ENCODE results near the gene SH3PXD2A.

The SH3PXD2A gene

DNA sequence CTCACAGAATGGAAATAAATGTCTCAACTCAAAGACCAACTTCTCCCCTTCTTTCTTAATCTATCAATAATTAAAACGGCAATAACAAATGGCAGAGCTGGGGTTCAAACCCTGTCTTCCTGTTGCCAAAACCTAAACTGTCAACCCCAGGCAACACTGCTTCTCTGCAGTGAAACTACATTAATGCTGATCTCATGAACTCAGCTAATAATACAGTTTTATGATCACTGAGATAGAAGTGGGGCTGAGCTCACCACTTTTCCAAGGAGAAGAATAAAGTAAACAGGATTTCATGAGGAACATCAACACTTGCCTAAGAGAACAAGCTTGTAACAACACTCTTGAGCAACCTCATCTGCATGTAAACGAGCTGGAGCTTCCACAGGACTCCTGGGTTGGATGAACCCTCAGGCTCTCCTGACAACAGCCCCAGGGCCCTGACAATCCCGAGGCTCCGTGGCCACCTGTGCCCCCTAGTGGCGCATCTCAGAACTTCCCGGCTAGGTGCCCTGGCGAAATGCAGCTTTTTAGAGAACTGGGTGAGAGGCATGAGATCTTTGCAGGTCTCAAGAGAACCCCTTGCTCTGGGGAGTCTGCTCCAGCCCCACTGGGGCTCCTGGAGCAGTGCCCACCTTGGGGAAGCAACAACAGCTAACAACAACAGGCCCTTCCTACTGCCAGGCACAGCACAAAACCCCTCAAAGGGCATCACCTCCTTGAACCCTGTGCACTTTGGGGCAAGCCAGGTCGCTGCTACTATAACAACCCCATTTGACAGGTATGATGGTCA lies 169.3 kb downstream of the SH3PXD2A start:
- no peak overlapping the region for H3K4me3 ChIP-seq (ENCODE audit: low read length)
- TF ChIP-seq, protein P1, sequence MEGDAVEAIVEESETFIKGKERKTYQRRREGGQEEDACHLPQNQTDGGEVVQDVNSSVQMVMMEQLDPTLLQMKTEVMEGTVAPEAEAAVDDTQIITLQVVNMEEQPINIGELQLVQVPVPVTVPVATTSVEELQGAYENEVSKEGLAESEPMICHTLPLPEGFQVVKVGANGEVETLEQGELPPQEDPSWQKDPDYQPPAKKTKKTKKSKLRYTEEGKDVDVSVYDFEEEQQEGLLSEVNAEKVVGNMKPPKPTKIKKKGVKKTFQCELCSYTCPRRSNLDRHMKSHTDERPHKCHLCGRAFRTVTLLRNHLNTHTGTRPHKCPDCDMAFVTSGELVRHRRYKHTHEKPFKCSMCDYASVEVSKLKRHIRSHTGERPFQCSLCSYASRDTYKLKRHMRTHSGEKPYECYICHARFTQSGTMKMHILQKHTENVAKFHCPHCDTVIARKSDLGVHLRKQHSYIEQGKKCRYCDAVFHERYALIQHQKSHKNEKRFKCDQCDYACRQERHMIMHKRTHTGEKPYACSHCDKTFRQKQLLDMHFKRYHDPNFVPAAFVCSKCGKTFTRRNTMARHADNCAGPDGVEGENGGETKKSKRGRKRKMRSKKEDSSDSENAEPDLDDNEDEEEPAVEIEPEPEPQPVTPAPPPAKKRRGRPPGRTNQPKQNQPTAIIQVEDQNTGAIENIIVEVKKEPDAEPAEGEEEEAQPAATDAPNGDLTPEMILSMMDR (conservative IDR thresholded peaks at IDR 0.05; ENCODE audit: low read depth, low read length) = peak; percentile 98
- no peak for DNase-seq (ENCODE audit: low read depth)

DNA sequence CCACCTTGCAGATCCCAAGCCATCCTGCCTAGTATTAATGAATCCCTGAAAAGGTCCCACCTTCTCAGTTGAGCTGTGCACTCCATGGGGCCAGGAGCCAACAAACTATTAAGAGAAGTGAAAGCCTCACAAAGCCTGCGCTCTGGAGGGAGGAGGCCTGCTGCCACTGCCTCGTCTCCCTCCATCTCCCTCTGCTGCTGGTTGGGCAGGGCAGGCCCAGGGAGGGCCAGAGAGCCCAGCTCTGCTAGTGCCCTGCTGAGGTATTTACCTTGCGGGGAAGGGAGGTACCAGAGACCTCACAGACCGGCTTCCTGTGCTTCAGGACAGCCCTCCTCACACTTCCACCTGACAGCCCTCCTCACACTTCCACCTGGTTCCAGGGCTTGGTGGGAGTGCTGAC lies 171.5 kb downstream of the SH3PXD2A start:
- no peak overlapping the region for H3K4me3 ChIP-seq (ENCODE audit: low read length)
- no peak for DNase-seq (ENCODE audit: low read depth)
- TF ChIP-seq, protein P1 (conservative IDR thresholded peaks at IDR 0.05; ENCODE audit: low read depth, low read length) = no peak

DNA sequence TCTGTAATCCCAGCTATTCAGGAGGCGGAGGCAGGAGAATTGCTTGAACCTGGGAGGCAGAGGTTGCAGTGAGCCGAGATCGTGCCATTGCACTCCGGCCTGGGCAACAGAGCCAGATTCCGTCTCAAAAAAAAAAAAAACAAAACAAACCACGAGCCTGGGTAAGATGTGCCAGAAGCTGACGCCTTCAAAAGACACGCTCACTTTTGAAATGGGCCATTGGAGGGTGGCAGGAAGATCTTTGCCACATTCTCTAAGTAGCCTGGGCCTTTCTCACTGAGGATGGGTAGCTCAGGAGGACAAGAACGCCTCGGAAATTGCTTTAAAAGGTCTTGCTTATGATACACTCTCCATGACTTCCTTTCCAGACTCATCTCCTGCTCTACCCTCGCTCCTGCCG lies 172.7 kb downstream of the SH3PXD2A start:
- TF ChIP-seq, protein P1 (conservative IDR thresholded peaks at IDR 0.05; ENCODE audit: low read depth, low read length) = no peak
- DNase-seq (ENCODE audit: low read depth) = no peak
- no peak overlapping the region for H3K4me3 ChIP-seq (ENCODE audit: low read length)

DNA sequence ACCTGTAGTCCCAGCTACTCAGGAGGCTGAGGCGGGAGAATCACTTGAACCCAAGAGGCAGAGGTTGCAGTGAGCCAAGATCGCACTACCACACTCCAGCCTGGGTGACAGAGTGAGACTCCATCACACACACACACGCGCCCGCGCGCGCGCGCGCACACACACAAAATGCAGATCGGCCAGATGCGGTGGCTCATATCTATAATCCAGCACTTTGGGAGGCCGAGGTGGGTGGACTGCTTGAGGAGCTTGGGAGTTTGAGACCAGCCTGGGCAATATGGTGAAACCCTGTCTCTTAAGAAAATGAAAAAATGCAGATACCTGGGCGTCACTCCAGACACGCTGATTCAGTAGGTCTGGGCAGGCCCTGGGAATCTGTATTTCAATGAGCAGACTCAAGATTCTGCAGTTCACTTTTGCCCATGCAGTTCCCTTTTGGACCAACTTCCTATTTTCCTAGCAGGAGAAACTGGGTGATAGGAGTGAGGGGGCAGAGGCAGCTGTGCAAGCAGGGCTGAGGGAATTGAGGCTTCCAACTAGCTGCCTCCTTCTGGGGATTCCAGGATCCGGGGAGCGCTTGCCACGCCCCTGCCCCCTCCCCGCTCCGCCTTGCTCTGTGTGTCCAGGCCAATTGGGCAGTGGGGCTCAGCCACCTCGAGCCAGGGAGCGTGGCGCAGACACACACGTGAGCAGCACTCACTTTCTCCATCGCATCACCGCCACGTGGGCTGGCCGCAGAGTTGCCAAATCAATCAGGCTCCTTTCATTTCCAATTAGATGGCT lies 173.6 kb downstream of the SH3PXD2A start:
- DNase-seq (ENCODE audit: low read depth) = no peak
- TF ChIP-seq, protein P1 (conservative IDR thresholded peaks at IDR 0.05; ENCODE audit: low read depth, low read length) = no peak
- no peak overlapping the region for H3K4me3 ChIP-seq (ENCODE audit: low read length)

DNA sequence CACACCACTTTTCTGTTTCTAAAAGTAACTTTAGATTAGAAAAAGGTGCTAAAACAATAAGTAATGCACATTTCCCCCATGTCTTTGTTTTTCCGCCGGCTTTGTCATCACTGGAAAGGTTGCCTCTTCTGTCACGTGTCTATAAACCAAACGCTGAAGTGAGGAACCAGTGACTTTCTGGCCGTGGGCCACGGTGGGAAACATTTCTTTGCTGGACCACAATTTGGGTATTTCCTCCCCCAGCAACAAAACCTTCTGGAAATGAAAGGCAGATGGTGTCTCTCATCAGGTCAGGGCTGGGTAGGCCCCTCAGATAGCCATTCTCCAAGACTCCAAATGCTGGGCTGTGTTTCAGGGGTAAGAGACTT lies 174.5 kb downstream of the SH3PXD2A start:
- H3K4me3 ChIP-seq (ENCODE audit: low read length) = no peak overlapping the region
- TF ChIP-seq, protein P1 (conservative IDR thresholded peaks at IDR 0.05; ENCODE audit: low read depth, low read length) = no peak

DNA sequence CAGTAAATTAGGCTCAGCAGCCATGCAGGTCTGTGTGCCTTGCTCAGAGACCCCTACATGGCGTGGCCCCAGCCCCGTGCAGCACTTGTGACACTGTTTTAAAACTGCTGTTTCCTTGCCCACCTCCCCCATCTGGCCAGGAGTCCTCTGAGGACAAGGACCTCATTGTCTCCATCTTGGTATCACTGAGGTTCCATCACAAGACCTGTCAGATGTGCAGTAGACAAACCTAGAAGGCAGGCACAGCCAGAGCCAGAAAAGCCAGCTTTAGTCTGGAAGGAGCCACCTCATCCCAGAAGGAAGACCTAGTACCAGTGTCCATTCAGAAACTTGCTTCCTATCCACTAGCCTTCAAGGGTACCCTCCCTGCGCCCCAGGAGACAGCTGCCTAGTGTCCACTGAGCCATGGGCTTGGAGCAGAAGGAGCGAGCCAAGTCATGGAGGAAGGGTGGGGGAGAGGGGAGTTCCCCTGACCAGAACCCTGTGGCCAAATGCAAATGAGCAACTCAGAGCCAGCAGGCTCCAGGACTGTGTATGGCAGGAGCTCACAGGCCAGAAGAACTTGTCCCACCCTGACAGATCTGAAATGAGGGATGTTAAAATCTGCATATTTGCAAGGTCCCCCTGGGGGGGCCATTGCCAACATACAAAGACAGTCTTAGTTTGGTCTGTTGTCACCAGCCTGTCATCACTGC lies 176.1 kb downstream of the SH3PXD2A start:
- TF ChIP-seq, protein P1 (conservative IDR thresholded peaks at IDR 0.05; ENCODE audit: low read depth, low read length) = no peak
- no peak for DNase-seq (ENCODE audit: low read depth)
- H3K4me3 ChIP-seq (ENCODE audit: low read length) = no peak overlapping the region

More for the DNA sequence above, 174.5 kb downstream of the SH3PXD2A start:
- DNase-seq (ENCODE audit: low read depth) = no peak

Data from retinal pigment epithelial cell (primary cell).